OCI-LY1 (cell line): ENCODE results near the gene BRD2.

Experiments
- H2AFZ ChIP-seq: fragments of 200-600 bp; sonication (generic), shearing (Covaris generic); 2 replicates; pipeline ENCODE4 v1.6.0; 2014; ENCODE audit warnings: antibody characterized with exemption, mild to moderate bottlenecking, low read length
- H3F3A ChIP-seq: fragments of 200-600 bp; sonication (generic), shearing (Covaris generic); 2 replicates; pipeline ENCODE4 v1.6.0; 2014; ENCODE audit warnings: mild to moderate bottlenecking, antibody characterized with exemption, low read length, moderate library complexity; ENCODE audit not compliant: insufficient read depth
- H3K27ac ChIP-seq: fragments of 200-600 bp; sonication (generic); 2 replicates; pipeline ENCODE4 v1.5.1; 2014; ENCODE audit warnings: low read length, mixed run types, mild to moderate bottlenecking, low read depth; ENCODE audit not compliant: poor library complexity, severe bottlenecking
- H3K27me3 ChIP-seq: fragments of 200-600 bp; sonication (generic); 2 replicates; pipeline ENCODE4 v1.6.0; 2014; ENCODE audit warnings: antibody characterized with exemption, mild to moderate bottlenecking, low read length, moderate library complexity; ENCODE audit not compliant: insufficient read depth
- H3K36me3 ChIP-seq: fragments of 200-600 bp; sonication (generic); 2 replicates; pipeline ENCODE4 v1.6.1; 2014; ENCODE audit warnings: mild to moderate bottlenecking, antibody characterized with exemption, low read length, moderate library complexity, mixed read lengths; ENCODE audit not compliant: insufficient read depth
- H3K4me1 ChIP-seq: fragments of 200-600 bp; sonication (generic); 2 replicates; pipeline ENCODE4 v1.5.1; 2014; ENCODE audit warnings: mild to moderate bottlenecking, low read length, moderate library complexity; ENCODE audit not compliant: insufficient read depth, severe bottlenecking
- H3K4me2 ChIP-seq: fragments of 200-600 bp; sonication (generic), shearing (Covaris generic); 2 replicates; pipeline ENCODE4 v1.6.1; 2014; ENCODE audit warnings: low read length
- H3K4me3 ChIP-seq: fragments of 200-600 bp; sonication (generic); 2 replicates; pipeline ENCODE4 v1.5.1; 2014; ENCODE audit warnings: low read length, low read depth, mild to moderate bottlenecking, mixed read lengths; ENCODE audit not compliant: poor library complexity, severe bottlenecking
- H3K79me2 ChIP-seq: fragments of 200-600 bp; shearing (Covaris generic); 2 replicates; pipeline ENCODE4 v1.6.1; 2016; ENCODE audit warnings: mixed run types, low read length, mixed read lengths; ENCODE audit not compliant: insufficient read depth
- H3K9ac ChIP-seq: fragments of 200-600 bp; sonication (generic), shearing (Covaris generic); 2 replicates; pipeline ENCODE4 v1.6.1; 2014; ENCODE audit warnings: mild to moderate bottlenecking, low read length, mixed read lengths
- H3K9me2 ChIP-seq: fragments of 200-600 bp; sonication (generic), shearing (Covaris generic); 2 replicates; pipeline ENCODE4 v1.6.1; 2014; ENCODE audit warnings: low read depth, mild to moderate bottlenecking, low read length, mixed read lengths
- H3K9me3 ChIP-seq: fragments of 200-600 bp; shearing (Covaris generic); 2 replicates; pipeline ENCODE4 v1.6.1; 2014; ENCODE audit warnings: low read length, mixed read lengths
- H4K20me1 ChIP-seq: fragments of 200-600 bp; sonication (generic), shearing (Covaris generic); 2 replicates; pipeline ENCODE4 v1.6.0; 2016; ENCODE audit warnings: mild to moderate bottlenecking, low read length; ENCODE audit not compliant: insufficient read depth
- CTCF ChIP-seq: fragments of 200-600 bp; sonication (generic), shearing (Covaris generic); IDR thresholded peaks from 2 replicates; pipeline ENCODE4 v1.5.1; 2017; ENCODE audit warnings: mild to moderate bottlenecking, antibody characterized with exemption, low read length, moderate library complexity, mixed read lengths
- EZH2 ChIP-seq: fragments of 200-600 bp; sonication (generic), shearing (Covaris generic); IDR thresholded peaks from 2 replicates; pipeline ENCODE4 v1.8.0; 2017; ENCODE audit warnings: borderline replicate concordance, mixed run types, mild to moderate bottlenecking, antibody characterized with exemption, low read length, moderate library complexity, mixed read lengths

The BRD2 gene

GRCh38 chr6:32946893-32947292 is 21.5 kb upstream of the BRD2 start:
- Histone ChIP-seq H3K9ac (peak overlapping the region; percentile 22; the same call in 1 of the 2 replicates), H3K9me3 (no peaks in the 10 kb centered on the region; the same call in 1 of the 2 replicates), H2AFZ (no peak overlapping the region), H3K79me2 (no peaks in the 10 kb centered on the region), H3K4me1 (peaks cover 88% of the 10 kb centered on the region), H3K4me2 (peak overlapping the region; percentile 41), H3K36me3 (no peaks in the 10 kb centered on the region), H3K27ac (peak overlapping the region; percentile 99), H3K4me3 (no peak overlapping the region), H3K27me3 (no peaks in the 10 kb centered on the region), H3K9me2 (no peaks in the 10 kb centered on the region), H4K20me1 (no peaks in the 10 kb centered on the region), H3F3A (peaks cover 16% of the 10 kb centered on the region; the same call in 1 of the 2 replicates)
- no peak for TF ChIP-seq EZH2
- TF ChIP-seq CTCF = no peak

- no peaks in the 10 kb centered on the region for H3K36me3 ChIP-seq
- no peaks in the 10 kb centered on the region for H3K27me3 ChIP-seq
- TF ChIP-seq EZH2 = no peak
- peak; percentile 97 for TF ChIP-seq CTCF
- H3K9ac ChIP-seq = peak overlapping the region; percentile 22; the same call in 1 of the 2 replicates
- H3K4me2 ChIP-seq = peak overlapping the region; percentile 41
- no peaks in the 10 kb centered on the region for H3K9me2 ChIP-seq
- H3K79me2 ChIP-seq = no peaks in the 10 kb centered on the region
- H3K27ac ChIP-seq = peak overlapping the region; percentile 99
- H3K9me3 ChIP-seq = no peaks in the 10 kb centered on the region; the same call in 1 of the 2 replicates
- H3F3A ChIP-seq = peaks cover 16% of the 10 kb centered on the region; the same call in 1 of the 2 replicates
- no peaks in the 10 kb centered on the region for H4K20me1 ChIP-seq
- H2AFZ ChIP-seq = no peak overlapping the region
- peak overlapping the region; percentile 8 for H3K4me3 ChIP-seq
- H3K4me1 ChIP-seq = peaks cover 88% of the 10 kb centered on the region
These were observed 20.6 kb upstream of the BRD2 start for GRCh38 chr6:32947552-32948465.

- Histone ChIP-seq H3K27me3 (no peaks in the 10 kb centered on the region), H3K79me2 (no peaks in the 10 kb centered on the region), H3F3A (peaks cover 16% of the 10 kb centered on the region; the same call in 1 of the 2 replicates), H3K9me3 (no peaks in the 10 kb centered on the region; the same call in 1 of the 2 replicates), H3K4me1 (peaks cover 87% of the 10 kb centered on the region), H3K4me2 (no peak overlapping the region), H3K36me3 (no peaks in the 10 kb centered on the region), H2AFZ (no peak overlapping the region), H3K9ac (no peak overlapping the region), H4K20me1 (no peaks in the 10 kb centered on the region), H3K27ac (peak overlapping the region; percentile 60), H3K4me3 (no peak overlapping the region), H3K9me2 (no peaks in the 10 kb centered on the region)
- no peak for TF ChIP-seq CTCF
- TF ChIP-seq EZH2 = no peak
These were observed 19.3 kb upstream of the BRD2 start for GRCh38 chr6:32949113-32949512.
